ENCODE data around the gene LONP2.
"Not testable (repeated sequence)": the region's sequence is repeated elsewhere in the genome, so short reads cannot be mapped to it uniquely, and the experiment has no call there.

LONP2 gene

DNA sequence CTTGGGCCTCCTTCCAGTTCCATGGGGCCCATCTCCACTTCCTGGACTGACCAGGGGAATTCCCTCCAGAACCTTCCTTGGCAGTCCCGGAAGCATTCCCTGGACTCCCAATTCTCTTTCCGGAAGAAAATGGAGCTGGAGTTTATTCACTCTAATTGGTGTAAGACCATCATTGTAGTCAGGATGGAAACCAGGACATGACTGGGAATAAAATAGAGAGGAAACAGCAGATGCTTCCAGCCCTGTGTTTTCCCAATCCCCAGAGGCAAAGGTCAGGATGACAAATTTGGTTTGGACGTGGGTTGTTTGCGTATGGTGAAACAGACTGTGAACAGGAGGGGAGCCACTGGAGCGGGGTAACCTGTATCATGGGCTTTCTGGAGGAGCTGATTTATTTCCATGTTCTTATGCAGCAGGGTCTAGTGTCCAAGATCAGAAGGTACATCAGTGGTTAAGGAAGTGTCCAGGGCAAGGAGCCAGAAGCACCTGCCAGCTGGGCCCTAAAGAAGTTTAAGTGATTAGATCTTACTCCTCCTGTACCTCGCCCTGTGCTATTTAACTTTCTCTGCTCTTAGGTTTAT lies 8.5 kb upstream of the LONP2 start:
- DNase-seq: no peak

DNA sequence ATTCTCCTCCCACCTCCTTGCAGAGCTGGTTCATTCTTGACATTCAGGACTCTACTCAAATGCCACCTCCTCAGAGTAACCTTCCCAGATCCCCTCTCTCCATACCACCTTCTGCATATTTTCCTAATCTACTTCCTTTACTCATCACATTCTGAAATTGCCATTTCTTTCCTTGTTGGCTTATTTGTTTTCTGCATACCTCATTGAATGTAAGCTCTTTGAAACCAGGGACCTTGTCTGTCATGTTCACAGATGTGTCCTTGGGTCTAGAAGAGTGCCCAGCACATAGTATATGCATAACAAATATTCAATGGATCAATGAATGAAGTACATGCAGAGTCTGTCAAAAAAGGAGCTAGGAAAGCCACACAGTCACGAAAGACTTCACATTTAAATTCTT lies 7.8 kb upstream of the LONP2 start:
- DNase-seq: no peak

DNA sequence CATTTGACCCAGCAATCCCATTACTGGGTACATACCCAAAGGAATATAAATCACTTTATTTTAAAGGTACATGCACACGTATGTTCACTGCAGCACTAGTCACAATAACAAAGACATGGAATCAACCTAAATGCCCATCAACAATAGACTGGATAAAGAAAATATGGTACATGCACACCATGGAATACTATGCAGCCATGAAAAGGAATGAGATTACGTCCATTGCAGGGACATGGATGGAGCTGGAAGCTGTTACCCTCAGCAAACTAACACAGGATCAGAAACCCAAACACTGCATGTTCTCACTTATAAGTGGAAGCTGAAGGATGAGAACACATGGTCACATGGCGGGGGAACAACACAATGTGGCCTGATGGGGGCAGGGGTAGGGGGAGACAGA lies 4.0 kb upstream of the LONP2 start:
- not testable (repeated sequence) for DNase-seq

DNA sequence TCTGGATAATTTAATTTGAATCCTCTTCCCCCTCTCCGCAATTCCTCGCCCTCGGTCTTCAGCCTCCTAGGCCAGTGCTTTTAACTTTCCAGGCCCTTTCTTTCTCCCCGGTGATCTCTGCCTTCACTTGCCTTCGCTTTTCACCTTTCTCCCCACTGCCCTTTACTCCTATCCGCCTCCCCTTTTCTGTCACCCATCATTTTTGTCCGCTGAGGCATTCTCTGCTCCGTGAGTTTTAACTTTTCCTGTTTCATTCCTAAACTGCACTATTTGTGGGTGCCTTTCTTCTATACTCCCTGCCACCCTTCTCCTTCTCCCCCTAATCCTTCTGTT lies 729 bp downstream of the LONP2 start:
- no peak for DNase-seq

DNA sequence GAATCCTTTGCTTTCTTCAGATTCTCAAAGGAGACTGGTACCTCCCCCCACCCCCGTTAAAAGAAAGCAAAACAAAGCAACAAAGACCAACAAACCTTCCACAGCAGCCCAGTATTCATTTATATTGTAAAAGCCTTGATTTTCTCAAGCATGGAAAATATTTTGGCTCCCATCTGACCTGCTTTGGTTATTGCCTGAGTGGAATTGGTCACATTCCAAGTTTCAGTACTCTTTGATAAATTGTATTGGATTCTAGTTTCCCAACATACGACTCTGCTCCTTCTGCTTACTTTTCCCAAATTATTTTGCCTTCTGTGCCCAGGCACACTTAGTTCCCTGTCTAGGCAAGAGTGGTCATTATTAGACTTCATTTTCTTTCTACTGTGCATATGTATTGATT lies 2.0 kb downstream of the LONP2 start:
- DNase-seq: no peak

DNA sequence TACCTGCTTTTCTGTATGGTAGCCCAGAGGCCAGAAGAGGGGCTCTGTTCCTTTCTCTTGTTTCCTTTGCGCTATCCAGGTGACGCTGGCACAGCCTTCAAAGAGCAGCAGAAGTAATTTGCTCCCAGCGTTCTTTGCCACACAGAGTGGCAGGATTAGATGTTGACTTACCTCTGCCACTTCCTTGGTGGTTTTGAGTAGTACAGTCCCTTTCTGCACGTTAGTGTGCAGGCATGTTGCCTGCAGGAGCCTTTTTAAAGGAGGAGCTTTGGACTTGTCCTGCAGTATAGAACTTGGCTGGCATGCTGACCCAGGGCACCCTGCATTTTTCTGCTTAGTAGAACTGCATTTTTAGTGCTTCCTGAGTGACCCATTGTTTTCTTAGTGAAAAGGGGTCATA lies 3.2 kb downstream of the LONP2 start, which contains the start of gene ABCC11:
ABCC11 (minus strand) TSS at position 229 of the 400 bp plus-strand sequence. CDS start 15,618 bp downstream, outside the sequence.
- no peak for DNase-seq

DNA sequence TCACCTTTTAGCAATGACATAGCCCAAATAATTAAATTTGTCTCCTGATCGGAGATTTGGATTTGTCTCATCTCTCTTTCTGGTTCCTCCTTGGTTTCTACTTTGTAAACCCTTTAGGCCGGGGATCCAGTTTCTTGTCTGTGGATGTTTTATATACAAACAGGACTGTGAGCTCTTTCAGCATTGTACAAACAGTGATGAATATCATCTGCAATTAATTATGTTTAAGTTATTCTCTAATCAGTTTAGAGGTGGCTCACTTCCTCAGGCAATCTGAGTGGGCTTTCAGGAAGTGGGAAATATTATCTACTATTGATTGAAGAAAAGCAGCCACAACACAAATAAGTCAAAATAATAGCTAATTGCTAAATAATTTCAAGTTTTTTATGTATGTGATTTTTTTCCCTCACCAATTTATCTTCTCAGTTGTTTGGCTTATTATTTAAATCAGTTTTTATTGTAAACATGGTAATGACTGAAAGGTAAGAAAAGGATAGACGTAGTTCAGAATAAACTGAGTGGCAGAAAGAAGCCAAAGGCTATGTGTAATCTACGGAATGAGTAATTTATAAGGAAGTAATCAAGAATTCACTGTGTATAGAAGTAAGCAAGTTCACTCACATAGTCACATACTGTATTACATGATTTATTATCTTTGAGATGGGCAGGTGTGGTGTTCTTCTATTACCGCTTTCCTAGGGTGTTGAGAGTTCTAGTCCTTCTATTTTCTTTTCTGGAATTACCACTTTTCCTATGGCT lies 6.6 kb downstream of the LONP2 start:
- DNase-seq: no peak

DNA sequence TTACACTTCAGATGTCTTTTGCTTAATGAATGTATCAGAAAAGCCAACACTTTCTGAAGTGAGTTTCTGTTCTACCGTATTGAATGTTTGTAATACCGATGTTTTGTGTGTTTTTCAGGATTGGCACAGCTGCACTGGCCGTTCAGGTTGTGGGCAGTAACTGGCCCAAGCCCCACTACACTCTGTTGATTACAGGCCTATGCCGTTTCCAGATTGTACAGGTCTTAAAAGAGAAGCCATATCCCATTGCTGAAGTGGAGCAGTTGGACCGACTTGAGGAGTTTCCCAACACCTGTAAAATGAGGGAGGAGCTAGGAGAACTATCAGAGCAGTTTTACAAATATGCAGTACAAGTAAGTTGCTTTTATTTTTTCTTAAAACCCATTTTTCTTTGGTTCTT lies 7.9 kb downstream of the LONP2 start:
- no peak for DNase-seq

DNA sequence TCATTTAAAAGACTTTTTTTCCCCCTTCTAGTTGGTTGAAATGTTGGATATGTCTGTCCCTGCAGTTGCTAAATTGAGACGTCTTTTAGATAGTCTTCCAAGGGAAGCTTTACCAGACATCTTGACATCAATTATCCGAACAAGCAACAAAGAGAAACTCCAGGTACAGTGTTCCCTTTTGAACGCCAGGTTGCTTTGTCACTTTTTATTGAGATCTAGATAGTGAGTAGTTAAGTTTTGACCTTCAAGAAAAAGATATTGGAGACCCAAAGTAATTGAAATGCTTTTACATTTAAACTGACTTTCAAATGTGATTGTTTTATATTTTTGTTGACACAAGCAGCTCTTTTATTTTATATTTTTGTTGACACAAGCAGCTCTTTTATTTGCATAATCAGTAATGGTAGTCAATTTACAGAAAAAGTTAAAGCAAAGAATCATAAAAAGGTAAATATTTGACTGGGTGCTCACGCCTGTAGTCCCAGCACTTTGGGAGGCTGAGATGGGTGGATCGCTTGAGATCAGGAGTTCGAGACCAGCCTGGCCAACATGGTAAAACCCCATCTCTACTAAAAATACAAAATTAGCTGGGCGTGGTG lies 12.6 kb downstream of the LONP2 start:
- DNase-seq: no peak

DNA sequence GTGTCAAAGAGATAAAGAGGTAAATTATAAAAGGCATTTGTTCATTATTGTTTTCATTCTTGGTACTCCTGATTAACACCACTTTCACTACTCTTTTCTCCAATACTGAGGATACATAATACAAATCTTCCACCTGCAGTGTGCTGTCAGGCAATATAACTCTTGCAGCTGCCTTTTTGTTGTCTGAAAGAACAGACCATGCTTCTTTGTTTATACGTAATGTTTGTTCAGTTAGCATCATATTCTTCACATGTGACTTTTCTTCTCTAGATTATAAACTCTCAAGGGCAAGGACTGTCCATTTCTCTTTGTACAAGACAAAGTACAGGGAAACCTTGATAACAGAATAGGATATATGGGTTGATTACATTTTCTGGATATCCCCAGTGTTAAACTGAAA lies 17.5 kb downstream of the LONP2 start:
- no peak for DNase-seq

DNA sequence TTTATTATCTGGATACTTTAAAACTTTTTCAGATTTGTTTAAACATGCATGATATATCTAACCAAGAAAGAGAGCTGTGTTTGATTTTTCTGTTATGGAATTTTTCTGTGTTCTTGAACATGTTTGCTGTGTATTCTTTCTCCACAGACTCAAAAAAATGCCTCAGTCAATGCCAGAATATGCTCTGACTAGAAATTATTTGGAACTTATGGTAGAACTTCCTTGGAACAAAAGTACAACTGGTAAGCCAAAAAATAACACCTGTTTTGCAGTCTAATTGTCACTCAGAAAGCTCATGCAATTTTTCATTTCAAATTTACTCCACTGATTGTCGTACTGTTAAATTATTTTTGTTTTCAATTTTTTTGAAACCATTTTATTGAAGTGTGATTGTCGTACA lies 18.5 kb downstream of the LONP2 start:
- DNase-seq: no peak

DNA sequence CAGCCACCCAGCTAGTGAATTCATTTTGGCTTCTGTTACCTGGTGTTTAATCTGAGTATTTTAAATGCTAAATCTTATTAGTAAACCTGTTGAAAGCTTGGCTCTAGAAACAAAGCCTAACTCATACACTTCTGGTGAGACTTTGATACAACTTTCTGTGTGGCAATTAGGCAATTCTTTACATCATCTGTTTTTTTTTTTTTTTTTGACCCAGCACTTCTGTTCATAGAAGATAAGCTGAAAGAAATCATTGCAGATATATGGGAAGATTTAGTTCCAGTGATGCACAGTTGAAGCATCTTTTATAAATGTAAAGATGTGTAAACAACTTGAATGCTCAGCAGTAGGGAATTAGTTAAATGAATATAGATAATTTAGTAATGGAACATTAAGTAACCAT lies 24.9 kb downstream of the LONP2 start:
- no peak for DNase-seq

DNA sequence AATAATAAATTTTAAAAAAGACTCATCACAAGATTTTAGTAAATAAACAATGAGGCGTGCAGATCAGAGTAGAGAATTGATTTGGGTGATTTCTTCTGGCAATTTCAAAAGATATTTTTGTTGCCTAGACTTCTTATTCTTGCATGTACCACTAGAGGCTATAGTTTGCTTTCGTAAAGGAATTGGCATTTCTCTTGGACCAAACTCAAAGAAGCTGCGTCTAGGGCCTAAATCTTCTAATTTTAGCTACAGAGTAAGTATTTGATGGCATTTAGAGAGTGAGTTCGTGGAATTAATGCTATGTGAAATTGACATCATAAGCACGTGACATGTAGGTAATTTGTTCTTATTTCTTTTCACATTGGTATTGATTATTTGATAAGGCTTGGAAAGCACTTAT lies 27.6 kb downstream of the LONP2 start:
- no peak for DNase-seq

DNA sequence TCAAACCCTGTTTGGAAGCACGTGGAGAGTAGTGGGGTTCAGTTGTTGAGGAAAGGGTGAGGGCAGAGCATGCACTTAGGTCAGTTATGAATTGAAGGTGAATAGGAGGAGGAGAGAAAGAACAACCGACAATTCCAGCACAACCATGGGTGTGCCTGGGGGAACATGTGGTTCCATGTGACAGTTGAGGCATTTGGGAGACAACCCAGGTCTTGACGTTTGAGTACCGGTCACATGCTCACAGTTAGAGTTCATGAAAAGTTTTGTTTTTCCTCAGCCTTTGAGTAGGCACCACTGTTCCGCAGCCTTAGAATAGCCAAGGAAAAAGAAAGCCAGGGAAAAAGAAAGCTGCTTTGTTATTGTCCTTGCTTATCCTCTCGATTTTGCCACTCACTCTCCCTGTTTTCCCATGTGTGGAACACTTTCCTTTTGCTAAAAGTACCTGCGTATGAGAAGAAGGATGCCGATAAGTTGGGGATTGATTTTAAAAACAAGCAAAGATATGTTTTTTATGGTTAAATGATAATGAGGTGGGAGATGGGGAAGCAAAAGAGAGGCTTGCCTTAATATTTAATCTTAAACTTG lies 28.8 kb downstream of the LONP2 start:
- no peak for DNase-seq

DNA sequence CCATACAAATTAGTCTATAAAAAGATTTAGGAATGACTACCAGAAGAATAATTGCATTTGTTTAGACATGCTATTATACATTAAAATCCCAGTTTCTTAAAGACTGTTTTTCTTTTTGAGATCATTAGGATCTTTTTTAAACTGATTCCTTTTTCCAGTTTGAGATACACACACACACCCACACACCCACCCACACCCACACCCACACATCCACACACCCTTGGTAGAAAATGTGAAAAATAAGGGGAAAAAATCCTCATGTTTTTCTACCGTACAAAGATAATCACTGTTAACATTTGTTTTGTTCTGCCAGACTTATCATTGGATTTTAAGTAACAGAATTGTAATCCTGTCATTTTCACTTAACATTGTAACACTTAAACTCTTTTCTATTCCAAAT lies 30.4 kb downstream of the LONP2 start:
- no peak for DNase-seq

DNA sequence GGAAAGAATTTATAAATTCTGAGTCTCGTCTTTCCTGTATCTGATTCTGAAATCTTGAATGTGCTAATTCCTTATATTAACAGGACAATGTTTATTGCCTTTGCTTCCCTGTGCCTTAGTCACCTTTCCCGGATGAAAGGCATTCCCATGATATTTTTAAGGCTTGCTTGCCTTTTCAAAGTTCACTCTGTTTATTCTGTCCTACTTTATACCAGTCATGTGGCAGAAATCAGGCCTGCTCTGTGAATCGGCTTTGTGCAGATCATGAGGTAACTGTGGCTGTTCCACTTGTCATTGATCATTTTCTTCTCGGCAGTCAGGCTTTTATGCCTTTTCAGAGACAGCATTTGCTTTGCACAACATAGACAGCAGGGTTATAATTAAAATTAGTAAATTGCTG lies 32.0 kb downstream of the LONP2 start:
- no peak for DNase-seq

DNA sequence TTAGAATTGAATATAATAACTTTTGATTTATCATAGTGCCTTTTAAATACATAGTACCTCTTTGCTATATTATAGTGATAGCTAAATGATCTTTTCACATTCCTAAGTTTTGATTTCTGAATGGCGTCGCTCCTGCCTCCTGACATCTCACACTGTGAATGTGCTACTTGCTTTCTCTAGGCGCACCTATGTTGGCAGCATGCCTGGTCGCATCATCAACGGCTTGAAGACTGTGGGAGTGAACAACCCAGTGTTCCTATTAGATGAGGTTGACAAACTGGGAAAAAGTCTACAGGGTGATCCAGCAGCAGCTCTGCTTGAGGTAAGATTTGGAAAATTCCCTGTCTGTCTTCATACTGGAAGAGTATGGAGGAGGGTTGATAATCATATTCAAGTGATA lies 33.1 kb downstream of the LONP2 start:
- DNase-seq: no peak

DNA sequence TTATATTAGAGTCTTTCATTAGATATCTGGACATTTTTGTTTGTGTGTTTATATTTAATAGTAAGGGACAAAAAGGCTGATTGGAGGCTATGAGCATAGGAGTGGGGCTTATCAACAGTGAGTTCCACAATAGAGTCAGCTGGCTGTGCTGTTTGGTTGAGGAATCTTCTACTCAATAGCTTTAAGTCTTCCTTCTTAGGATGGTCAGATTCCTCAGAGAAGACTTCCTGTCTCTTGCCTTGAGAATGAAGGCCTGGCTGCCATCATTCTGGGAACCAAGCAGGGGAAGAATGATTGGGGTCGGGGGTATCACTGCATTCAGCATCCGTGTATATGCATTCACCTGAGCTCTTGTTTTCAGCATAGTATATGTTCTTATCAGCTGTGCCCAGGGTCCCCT lies 35.1 kb downstream of the LONP2 start:
- DNase-seq: no peak

DNA sequence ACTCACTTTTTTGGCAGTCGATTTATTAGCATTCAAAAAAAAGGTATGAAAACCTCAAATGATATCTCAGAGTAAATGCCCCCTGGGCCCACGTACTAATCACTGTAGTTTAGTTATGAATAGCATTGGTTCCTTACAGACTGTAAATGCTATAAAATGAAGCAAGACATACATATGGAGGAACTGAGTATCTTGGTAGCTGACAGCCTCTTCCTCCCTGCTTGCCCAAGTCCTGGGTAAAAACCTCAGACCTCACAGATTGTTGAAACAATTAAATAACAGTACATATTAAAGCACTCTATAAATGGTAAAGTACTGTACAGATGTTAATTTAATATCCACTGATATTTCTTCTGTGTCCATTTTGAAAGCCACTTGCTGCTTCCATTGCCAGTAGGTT lies 36.4 kb downstream of the LONP2 start:
- no peak for DNase-seq

DNA sequence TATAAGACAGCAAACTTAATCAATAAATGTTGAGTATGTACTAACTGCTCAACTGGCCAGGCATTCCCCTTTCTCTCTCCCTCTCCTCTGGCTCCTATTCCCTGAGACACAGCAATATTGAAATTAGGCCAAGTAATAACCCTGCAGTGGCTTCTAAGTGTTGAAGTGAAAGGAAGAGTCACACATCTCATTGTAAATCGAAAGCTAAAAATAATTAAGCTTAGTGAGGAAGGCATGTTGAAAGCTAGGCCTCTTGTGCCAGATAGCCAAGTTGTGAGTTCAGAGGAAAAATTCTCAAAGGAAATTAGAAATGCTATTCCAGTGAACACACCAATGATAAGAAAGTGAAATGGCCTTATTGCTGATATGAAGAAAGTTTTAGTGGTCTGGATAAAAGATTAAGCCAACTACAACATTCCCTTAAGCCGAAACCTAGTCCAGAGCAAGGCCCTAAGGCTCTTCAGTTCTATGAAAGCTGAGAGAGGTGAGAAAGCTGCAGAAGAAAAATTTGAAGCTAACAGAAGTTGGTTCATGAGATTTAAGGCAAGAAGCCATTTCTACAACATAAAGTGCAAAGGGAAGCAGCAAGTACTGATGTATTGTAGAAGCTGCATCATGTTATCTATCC lies 38.6 kb downstream of the LONP2 start:
- no peak for DNase-seq

DNA sequence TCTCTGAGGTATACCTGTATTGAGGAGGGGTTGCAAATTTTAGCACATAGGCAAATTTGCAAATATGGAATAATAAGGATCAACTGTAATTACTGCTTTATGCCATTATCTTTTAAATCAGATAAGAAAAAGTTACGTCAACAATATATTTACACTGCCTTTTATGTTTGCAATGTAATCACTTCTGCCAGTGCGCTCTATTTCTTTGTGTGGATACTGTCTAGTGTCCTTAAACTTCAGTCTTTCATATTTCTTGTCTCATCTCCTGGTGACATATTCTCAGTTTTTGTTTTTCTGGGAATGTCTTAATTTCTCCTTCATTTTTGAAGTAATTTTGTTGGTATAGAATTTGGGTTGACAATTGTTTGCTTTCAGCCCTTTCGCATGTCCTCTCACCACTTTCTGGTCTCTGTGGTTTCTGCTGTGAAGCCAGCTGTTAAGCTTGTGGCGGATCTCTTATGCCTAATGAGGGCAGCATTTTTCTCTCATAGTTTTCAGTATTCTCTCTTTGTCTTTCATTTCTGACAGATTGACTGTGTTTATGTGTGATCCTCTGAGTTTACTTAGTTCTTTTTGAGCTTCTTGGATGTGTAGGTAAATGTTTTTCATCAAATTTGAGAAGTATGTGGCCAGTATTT lies 40.8 kb downstream of the LONP2 start:
- no peak for DNase-seq

DNA sequence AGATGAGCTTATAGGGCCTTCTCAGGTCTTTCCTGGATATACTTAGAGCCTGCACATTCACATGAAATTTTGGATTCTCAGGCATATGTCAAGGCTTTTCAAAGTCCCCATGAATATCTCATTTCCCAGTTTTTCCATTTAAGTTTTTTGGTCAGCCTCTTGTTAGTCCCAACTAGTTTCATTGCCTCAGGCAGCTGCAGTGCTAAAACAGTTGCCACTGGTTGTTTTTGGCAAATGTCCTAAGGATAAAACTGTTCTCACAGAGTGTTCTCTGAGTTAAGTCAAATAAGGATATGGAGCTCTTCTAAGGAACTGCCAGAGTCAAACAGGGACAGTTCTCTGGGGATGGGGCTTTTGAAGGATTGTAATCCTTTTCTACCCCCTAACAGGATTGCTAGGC lies 43.1 kb downstream of the LONP2 start:
- no peak for DNase-seq

DNA sequence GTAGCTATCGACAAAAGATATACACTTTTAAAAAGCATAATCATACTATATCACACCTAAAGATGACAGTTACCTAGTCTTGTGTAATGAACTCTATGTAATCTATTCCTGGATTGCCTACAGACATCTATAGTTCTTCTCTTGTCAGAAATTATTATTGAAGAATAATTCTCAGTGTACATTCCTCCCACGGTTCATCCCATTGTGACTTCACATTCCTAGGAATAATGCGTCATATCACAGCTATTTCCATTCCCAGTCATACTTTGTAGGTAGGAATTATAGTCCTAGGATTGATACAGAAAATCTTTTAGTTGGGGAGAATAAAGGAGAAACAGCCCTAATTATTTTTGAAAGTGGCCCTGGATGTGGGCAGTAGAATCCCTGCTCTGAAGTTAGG lies 47.2 kb downstream of the LONP2 start:
- DNase-seq: no peak
